K562 (cell line): Measurements from ENCODE around the gene MATK. TPM values are rescaled to one million over a fixed set of nuclear protein-coding genes. Genes with fewer than 3 reads are reported as not detected.

Source experiments
- ARHGAP35 ChIP-seq: fragments of 450-650 bp; IDR thresholded peaks from 2 replicates; pipeline ENCODE4 v1.6.1; 2018; ENCODE audit not compliant: partially characterized antibody
- ETV6 ChIP-seq, 3 experiments: fragments of 150-350 bp in 1 of 3; sonication (generic) in 1 of 3; formaldehyde crosslinking in 1 of 3; IDR thresholded peaks; 2 replicates each; pipeline versions ENCODE4 v1.6.1 to v1.8.0; 2014 to 2022; ENCODE audit warnings: borderline replicate concordance in 2 of 3, low read depth in 2 of 3, antibody characterized with exemption in 1 of 3, low read length in 1 of 3, mild to moderate bottlenecking in 1 of 3, missing genetic modification reagents in 1 of 3
- FOXJ2 ChIP-seq: fragments of 200-800 bp; sonication (Bioruptor generic); IDR thresholded peaks from 2 replicates; pipeline ENCODE4 v1.6.1; 2016; ENCODE audit warnings: missing genetic modification characterization, missing compliant biosample characterization
- LEF1 ChIP-seq: fragments of 450-650 bp; IDR thresholded peaks from 2 replicates; pipeline ENCODE4 v1.6.1; 2016; ENCODE audit warnings: mild to moderate bottlenecking
- MEIS2 ChIP-seq: fragments of 450-650 bp; IDR thresholded peaks from 2 replicates; pipeline ENCODE4 v1.6.1; 2014; ENCODE audit warnings: mild to moderate bottlenecking; ENCODE audit not compliant: partially characterized antibody
- MGA ChIP-seq: fragments of 450-650 bp; IDR thresholded peaks from 2 replicates; pipeline ENCODE4 v1.6.1; 2016; ENCODE audit warnings: mild to moderate bottlenecking, moderate library complexity
- PHF8 ChIP-seq: fragments of 200-600 bp; sonication (generic); IDR thresholded peaks from 2 replicates; pipeline ENCODE4 v1.6.1; 2012; ENCODE audit warnings: mixed run types, mild to moderate bottlenecking, inconsistent platforms, low read length, moderate library complexity, borderline replicate concordance
- POLR2A ChIP-seq: fragments of 450-650 bp; conservative IDR thresholded peaks from 2 replicates; pipeline ENCODE4 v1.6.1; 2016
- ZBTB26 ChIP-seq: fragments of 450-650 bp; formaldehyde crosslinking; IDR thresholded peaks from 2 replicates; pipeline ENCODE4 v1.4.0; 2022; ENCODE audit warnings: missing genetic modification characterization
- ZC3H4 ChIP-seq: sonication (generic); formaldehyde crosslinking; IDR thresholded peaks from 2 replicates; pipeline ENCODE4 v1.9.0; 2021; ENCODE audit warnings: missing genetic modification reagents, borderline replicate concordance
- ZFPM2 ChIP-seq: fragments of 250-450 bp; sonication (Bioruptor Pico); IDR thresholded peaks from 2 replicates; pipeline ENCODE4 v1.5.1; 2022; ENCODE audit warnings: mild to moderate bottlenecking
- ZNF140 ChIP-seq: fragments of 250-450 bp; sonication (Bioruptor Pico); IDR thresholded peaks from 2 replicates; pipeline ENCODE4 v1.8.0; 2021; ENCODE audit warnings: moderate library complexity, mild to moderate bottlenecking, inconsistent platforms
- ZNF408 ChIP-seq: fragments of 250-450 bp; sonication (Bioruptor Pico); IDR thresholded peaks from 2 replicates; pipeline ENCODE4 v1.4.0; 2020; ENCODE audit warnings: low read depth, mild to moderate bottlenecking, moderate library complexity
- polyA plus RNA-seq, 8 experiments: library from polyadenylated mRNA; depleted of rRNA in 4 of 8; stranded (reverse) in 5 of 8; unstranded in 3 of 8; fragments of >200 nt; fragmentation: Nextera tagmentation in 2 of 8; fragmentation: Illumina TruSeq in 1 of 8; extraction: Ambion mirVana in 2 of 8; extraction: Trizol in 1 of 8; gene quantifications; 2 replicates each; pipeline versions ENCODE4 v1.2.1 to v1.2.3, GENCODE V29; 2011 to 2014; ENCODE audit warnings: inconsistent platforms in 1 of 8, missing spikeins in 1 of 8
- total RNA-seq, 7 experiments: library from RNA; depleted of rRNA in 6 of 7; stranded (reverse); fragments of >200 nt in 6 of 7; fragmentation: Illumina TruSeq in 2 of 7; extraction: Trizol in 2 of 7; gene quantifications; 2 replicates each; pipeline versions ENCODE4 v1.2.1 to v1.2.3, GENCODE V29; 2011 to 2021; ENCODE audit warnings: low replicate concordance in 1 of 7

MATK gene
- total and polyA plus RNA-seq, 9 of the 15 experiments (the other 6 are each of a cell fraction or from before 2014, with no cell fraction given) = 0.08 to 41.5 (median 21.4) TPM

GRCh38 chr19:3785938-3786824, at the start of gene MATK (continued):
- TF ChIP-seq ETV6 (IDR thresholded peaks at IDR 0.05; ENCODE audit: borderline replicate concordance in 1 of 2, low read depth in 2 of 2, low read length in 1 of 2) (no peak), ETV6 (CRISPR knock-in tag; IDR thresholded peaks at IDR 0.05; ENCODE audit: borderline replicate concordance) (0 out of 2 replicates have a peak, but pooled peaks have one; percentile 23), MGA (no peak), PHF8 (peak; percentile 52; the same call in 1 of the 2 replicates), POLR2A (0 out of 2 replicates have a peak, but pooled peaks have one; percentile 1), FOXJ2 (tag) (no peak), ZC3H4 (CRISPR knock-in tag) (no peak), ARHGAP35 (no peak), ZBTB26 (CRISPR knock-in tag) (no peak), LEF1 (no peak), MEIS2 (no peak), ZNF408 (CRISPR knock-in tag) (no peak), ZFPM2 (CRISPR knock-in tag) (no peak), ZNF140 (CRISPR knock-in tag) (no peak)
